Measurements from ENCODE around the gene C2orf42.
"Not testable (repeated sequence)": the region's sequence is repeated elsewhere in the genome, so short reads cannot be mapped to it uniquely, and the experiment has no call there.

The C2orf42 gene

GRCh38 chr2:70190418-70191243 lies at the start of gene C2orf42:
TSS of gene C2orf42 (minus strand) at chr2:70191019. CDS start at chr2:70181985, 9,034 bp downstream.
- Histone ChIP-seq H3K36me3 (ENCODE audit: control insufficient read depth, insufficient read depth, low read length) (no peaks in the 10 kb centered on the region), H3K4me3 (ENCODE audit: low read length) (peak within 1 kb of the TSS; percentile 80), H3K27me3 (ENCODE audit: control insufficient read depth, insufficient read depth, low read length) (no peaks in the 10 kb centered on the region), H3K9ac (ENCODE audit: low read length) (peak within 1 kb of the TSS; percentile 80), H3K4me1 (ENCODE audit: control insufficient read depth, insufficient read depth, low read length) (peaks cover 10% of the 10 kb centered on the region), H3K9me3 (ENCODE audit: control insufficient read depth, low read length) (no peaks in the 10 kb centered on the region)

- H3K36me3 ChIP-seq (ENCODE audit: control insufficient read depth, insufficient read depth, low read length), result no peaks in the 10 kb centered on the region
- H3K4me1 ChIP-seq (ENCODE audit: control insufficient read depth, insufficient read depth, low read length), result peaks cover 4% of the 10 kb centered on the region
- no peaks in the 10 kb centered on the region for H3K9me3 ChIP-seq (ENCODE audit: control insufficient read depth, low read length)
- H3K27me3 ChIP-seq (ENCODE audit: control insufficient read depth, insufficient read depth, low read length), result no peaks in the 10 kb centered on the region
- H3K9ac ChIP-seq (ENCODE audit: low read length), result no peak overlapping the region
- H3K4me3 ChIP-seq (ENCODE audit: low read length), result no peak overlapping the region
Measured at GRCh38 chr2:70240599-70240998, 49.8 kb upstream of the C2orf42 start.

- Histone ChIP-seq H3K36me3 (ENCODE audit: control insufficient read depth, insufficient read depth, low read length) (no peaks in the 10 kb centered on the region), H3K9me3 (ENCODE audit: control insufficient read depth, low read length) (no peaks in the 10 kb centered on the region), H3K4me1 (ENCODE audit: control insufficient read depth, insufficient read depth, low read length) (no peaks in the 10 kb centered on the region), H3K9ac (ENCODE audit: low read length) (no peak overlapping the region), H3K4me3 (ENCODE audit: low read length) (no peak overlapping the region), H3K27me3 (ENCODE audit: control insufficient read depth, insufficient read depth, low read length) (no peaks in the 10 kb centered on the region)
Measured at GRCh38 chr2:70233926-70234325, 43.1 kb upstream of the C2orf42 start.

GRCh38 chr2:70226781-70227180 lies 36.0 kb upstream of the C2orf42 start:
- no peaks in the 10 kb centered on the region for H3K9me3 ChIP-seq (ENCODE audit: control insufficient read depth, low read length)
- H3K36me3 ChIP-seq (ENCODE audit: control insufficient read depth, insufficient read depth, low read length), result peaks cover 5% of the 10 kb centered on the region
- no peak overlapping the region for H3K4me3 ChIP-seq (ENCODE audit: low read length)
- H3K4me1 ChIP-seq (ENCODE audit: control insufficient read depth, insufficient read depth, low read length), result no peaks in the 10 kb centered on the region
- no peaks in the 10 kb centered on the region for H3K27me3 ChIP-seq (ENCODE audit: control insufficient read depth, insufficient read depth, low read length)
- no peak overlapping the region for H3K9ac ChIP-seq (ENCODE audit: low read length)

GRCh38 chr2:70223305-70223704 lies 32.5 kb upstream of the C2orf42 start:
- H3K9me3 ChIP-seq (ENCODE audit: control insufficient read depth, low read length); H3K4me1 ChIP-seq (ENCODE audit: control insufficient read depth, insufficient read depth, low read length); H3K9ac ChIP-seq (ENCODE audit: low read length); H3K4me3 ChIP-seq (ENCODE audit: low read length); H3K27me3 ChIP-seq (ENCODE audit: control insufficient read depth, insufficient read depth, low read length); H3K36me3 ChIP-seq (ENCODE audit: control insufficient read depth, insufficient read depth, low read length): not testable (repeated sequence)

- Histone ChIP-seq H3K27me3 (ENCODE audit: control insufficient read depth, insufficient read depth, low read length) (no peaks in the 10 kb centered on the region), H3K36me3 (ENCODE audit: control insufficient read depth, insufficient read depth, low read length) (no peaks in the 10 kb centered on the region), H3K9me3 (ENCODE audit: control insufficient read depth, low read length) (no peaks in the 10 kb centered on the region), H3K4me1 (ENCODE audit: control insufficient read depth, insufficient read depth, low read length) (peaks cover 6% of the 10 kb centered on the region), H3K4me3 (ENCODE audit: low read length) (no peak overlapping the region), H3K9ac (ENCODE audit: low read length) (no peak overlapping the region)
Measured at GRCh38 chr2:70214953-70215549, 24.2 kb upstream of the C2orf42 start.

GRCh38 chr2:70214365-70214764 lies 23.5 kb upstream of the C2orf42 start:
- no peaks in the 10 kb centered on the region for H3K36me3 ChIP-seq (ENCODE audit: control insufficient read depth, insufficient read depth, low read length)
- H3K4me1 ChIP-seq (ENCODE audit: control insufficient read depth, insufficient read depth, low read length), result peaks cover 6% of the 10 kb centered on the region
- no peak overlapping the region for H3K9ac ChIP-seq (ENCODE audit: low read length)

GRCh38 chr2:70212298-70212932 lies 21.6 kb upstream of the C2orf42 start:
- no peaks in the 10 kb centered on the region for H3K27me3 ChIP-seq (ENCODE audit: control insufficient read depth, insufficient read depth, low read length)
- H3K9ac ChIP-seq (ENCODE audit: low read length), result no peak overlapping the region
- no peaks in the 10 kb centered on the region for H3K9me3 ChIP-seq (ENCODE audit: control insufficient read depth, low read length)
- H3K4me3 ChIP-seq (ENCODE audit: low read length), result no peak overlapping the region
- no peaks in the 10 kb centered on the region for H3K36me3 ChIP-seq (ENCODE audit: control insufficient read depth, insufficient read depth, low read length)
- H3K4me1 ChIP-seq (ENCODE audit: control insufficient read depth, insufficient read depth, low read length), result peaks cover 6% of the 10 kb centered on the region

More at GRCh38 chr2:70214365-70214764, 23.5 kb upstream of the C2orf42 start:
- Histone ChIP-seq H3K27me3 (ENCODE audit: control insufficient read depth, insufficient read depth, low read length) (no peaks in the 10 kb centered on the region), H3K4me3 (ENCODE audit: low read length) (no peak overlapping the region), H3K9me3 (ENCODE audit: control insufficient read depth, low read length) (no peaks in the 10 kb centered on the region)

GRCh38 chr2:70211595-70211994 lies 20.8 kb upstream of the C2orf42 start:
- Histone ChIP-seq H3K27me3 (ENCODE audit: control insufficient read depth, insufficient read depth, low read length) (no peaks in the 10 kb centered on the region), H3K9me3 (ENCODE audit: control insufficient read depth, low read length) (no peaks in the 10 kb centered on the region), H3K4me1 (ENCODE audit: control insufficient read depth, insufficient read depth, low read length) (peaks cover 6% of the 10 kb centered on the region), H3K36me3 (ENCODE audit: control insufficient read depth, insufficient read depth, low read length) (no peaks in the 10 kb centered on the region), H3K9ac (ENCODE audit: low read length) (no peak overlapping the region), H3K4me3 (ENCODE audit: low read length) (no peak overlapping the region)

GRCh38 chr2:70204452-70204851 lies 13.6 kb upstream of the C2orf42 start:
- H3K27me3 ChIP-seq (ENCODE audit: control insufficient read depth, insufficient read depth, low read length), result no peaks in the 10 kb centered on the region
- H3K36me3 ChIP-seq (ENCODE audit: control insufficient read depth, insufficient read depth, low read length), result no peaks in the 10 kb centered on the region
- no peak overlapping the region for H3K4me3 ChIP-seq (ENCODE audit: low read length)
- no peaks in the 10 kb centered on the region for H3K9me3 ChIP-seq (ENCODE audit: control insufficient read depth, low read length)
- no peak overlapping the region for H3K9ac ChIP-seq (ENCODE audit: low read length)
- H3K4me1 ChIP-seq (ENCODE audit: control insufficient read depth, insufficient read depth, low read length), result peaks cover 13% of the 10 kb centered on the region

- Histone ChIP-seq H3K27me3 (ENCODE audit: control insufficient read depth, insufficient read depth, low read length) (no peaks in the 10 kb centered on the region), H3K9me3 (ENCODE audit: control insufficient read depth, low read length) (no peaks in the 10 kb centered on the region), H3K9ac (ENCODE audit: low read length) (no peak overlapping the region), H3K36me3 (ENCODE audit: control insufficient read depth, insufficient read depth, low read length) (no peaks in the 10 kb centered on the region), H3K4me1 (ENCODE audit: control insufficient read depth, insufficient read depth, low read length) (peaks cover 13% of the 10 kb centered on the region), H3K4me3 (ENCODE audit: low read length) (no peak overlapping the region)
Measured at GRCh38 chr2:70203086-70203485, 12.3 kb upstream of the C2orf42 start.

GRCh38 chr2:70202236-70202806 lies 11.5 kb upstream of the C2orf42 start:
- no peaks in the 10 kb centered on the region for H3K27me3 ChIP-seq (ENCODE audit: control insufficient read depth, insufficient read depth, low read length)
- peaks cover 13% of the 10 kb centered on the region for H3K4me1 ChIP-seq (ENCODE audit: control insufficient read depth, insufficient read depth, low read length)
- H3K9me3 ChIP-seq (ENCODE audit: control insufficient read depth, low read length), result no peaks in the 10 kb centered on the region
- no peak overlapping the region for H3K4me3 ChIP-seq (ENCODE audit: low read length)
- no peaks in the 10 kb centered on the region for H3K36me3 ChIP-seq (ENCODE audit: control insufficient read depth, insufficient read depth, low read length)
- no peak overlapping the region for H3K9ac ChIP-seq (ENCODE audit: low read length)

Measured in mucosa of stomach (tissue), 1 donor.